Keratinocyte (primary cell): ENCODE results near the gene DENND1C.

ENCODE experiments used
- EZH2 ChIP-seq: IDR thresholded peaks from one replicate; pipeline ENCODE4 v1.6.1; 2012; ENCODE audit warnings: inconsistent platforms, mild to moderate bottlenecking, low read length, moderate library complexity
- TF ChIP-seq, protein P1 (sequence below), 3 experiments: IDR thresholded peaks in 1 of 3; conservative IDR thresholded peaks in 1 of 3; optimal IDR thresholded peaks in 1 of 3; 2 replicates in 2 of 3; 3 replicates in 1 of 3; pipeline versions ENCODE3 to v1.5.1; 2011; ENCODE audit warnings: low read length in 3 of 3, mild to moderate bottlenecking in 3 of 3, moderate library complexity in 2 of 3, control low read depth in 1 of 3, inconsistent platforms in 1 of 3; ENCODE audit not compliant: insufficient read depth in 2 of 3; ENCODE audit errors: extremely low read depth in 1 of 3

DNA sequence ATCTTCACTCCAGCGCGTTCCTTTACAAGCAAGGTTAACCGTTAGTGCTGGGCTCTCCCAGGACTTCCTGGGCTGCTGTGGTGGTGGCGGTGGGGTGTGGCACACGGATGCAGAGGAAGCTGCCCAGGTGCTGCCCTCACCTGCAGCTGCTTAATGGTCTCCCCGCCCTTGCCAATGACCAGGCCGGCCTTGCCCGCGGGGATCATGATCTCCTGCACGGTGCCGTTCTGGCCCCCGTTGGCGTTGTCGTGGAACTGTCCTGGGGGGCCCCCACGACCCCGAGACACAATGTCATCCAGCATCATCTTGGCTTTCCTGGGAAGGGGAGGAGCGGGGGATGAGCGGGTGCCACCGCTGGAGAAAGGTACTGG is 63.0 kb downstream of the DENND1C start:
- TF ChIP-seq, protein P1, sequence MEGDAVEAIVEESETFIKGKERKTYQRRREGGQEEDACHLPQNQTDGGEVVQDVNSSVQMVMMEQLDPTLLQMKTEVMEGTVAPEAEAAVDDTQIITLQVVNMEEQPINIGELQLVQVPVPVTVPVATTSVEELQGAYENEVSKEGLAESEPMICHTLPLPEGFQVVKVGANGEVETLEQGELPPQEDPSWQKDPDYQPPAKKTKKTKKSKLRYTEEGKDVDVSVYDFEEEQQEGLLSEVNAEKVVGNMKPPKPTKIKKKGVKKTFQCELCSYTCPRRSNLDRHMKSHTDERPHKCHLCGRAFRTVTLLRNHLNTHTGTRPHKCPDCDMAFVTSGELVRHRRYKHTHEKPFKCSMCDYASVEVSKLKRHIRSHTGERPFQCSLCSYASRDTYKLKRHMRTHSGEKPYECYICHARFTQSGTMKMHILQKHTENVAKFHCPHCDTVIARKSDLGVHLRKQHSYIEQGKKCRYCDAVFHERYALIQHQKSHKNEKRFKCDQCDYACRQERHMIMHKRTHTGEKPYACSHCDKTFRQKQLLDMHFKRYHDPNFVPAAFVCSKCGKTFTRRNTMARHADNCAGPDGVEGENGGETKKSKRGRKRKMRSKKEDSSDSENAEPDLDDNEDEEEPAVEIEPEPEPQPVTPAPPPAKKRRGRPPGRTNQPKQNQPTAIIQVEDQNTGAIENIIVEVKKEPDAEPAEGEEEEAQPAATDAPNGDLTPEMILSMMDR (optimal IDR thresholded peaks at IDR 0.05 in 1 of 3, IDR thresholded peaks at IDR 0.05 in 1 of 3, conservative IDR thresholded peaks at IDR 0.05 in 1 of 3; ENCODE audit: extremely low read depth in 1 of 3, insufficient read depth in 2 of 3, low read length in 3 of 3): no peak
- no peak for TF ChIP-seq EZH2
